Pancreas (tissue), 10 donors: ENCODE results near the gene KRT6A. TPM values are rescaled to one million over a fixed set of nuclear protein-coding genes. Genes with fewer than 3 reads are reported as not detected.

Experiments used
- ATAC-seq, 4 donors: fragments of 200-7000 bp; cut with Tn5 transposase; one replicate each; pipeline versions ENCODE4 v1.8.0 to v1.9.1; 2020; ENCODE audit warnings: mild to moderate bottlenecking in 4 of 4, moderate library complexity in 4 of 4
- DNase-seq, 6 donors: peaks; one replicate each; pipeline ENCODE4 v3.0.0-alpha.2; 2020
- FAIRE-seq: peaks from 2 replicates; lab custom pipeline; 2012; peaks lifted over from hg19 to GRCh38; lab: Jason Lieb, UNC
- H3K27ac ChIP-seq, 4 donors: fragments of 200-600 bp; sonication (generic); 1 replicate in 3 of 4; 2 replicates in 1 of 4; pipeline versions ENCODE4 v1.5.0 to v1.8.0; 2020
- H3K27me3 ChIP-seq, 4 donors: fragments of 200-600 bp; one replicate each; pipeline ENCODE4 v1.8.0; 2021
- H3K36me3 ChIP-seq, 3 donors: fragments of 200-600 bp; sonication (generic) in 1 of 3; one replicate each; pipeline versions ENCODE4 v1.5.0 to v1.8.0; 2020 to 2021
- H3K4me1 ChIP-seq, 3 donors: fragments of 200-600 bp; one replicate each; pipeline ENCODE4 v1.8.0; 2021
- H3K4me3 ChIP-seq, 4 donors: fragments of 200-600 bp; sonication (generic) in 2 of 4; one replicate each; pipeline versions ENCODE4 v1.5.0 to v1.8.0; 2020 to 2021
- H3K9me3 ChIP-seq, 4 donors: fragments of 200-600 bp; one replicate each; pipeline ENCODE4 v1.8.0; 2021
- CTCF ChIP-seq, 4 donors: fragments of 200-600 bp; sonication (generic) in 3 of 4; IDR thresholded peaks; one replicate each; pipeline versions ENCODE4 v1.5.0 to v1.8.0; 2021; ENCODE audit warnings: antibody characterized with exemption in 4 of 4
- WGBS, 2 donors: extraction: QIAGEN DNeasy Blood & Tissue Kit; methylation state at CpG; one replicate each; pipeline ENCODE4 v1.1.7; 2013; 5-methylcytosine and 5-hydroxymethylcytosine counted together
- intact Hi-C, 3 donors: fragments of 100-400 bp; cut with DNase I; formaldehyde crosslinking; loops; one replicate each; pipeline versions ENCODE4 v1.11.1 to v1.14.2; 2022
- polyA plus RNA-seq, 2 donors: library from polyadenylated mRNA; stranded (reverse); fragments of 200-250 nt; gene quantifications; one replicate each; pipeline ENCODE4 v1.2.3, GENCODE V29; 2013
- total RNA-seq, 6 donors: library from RNA; stranded (reverse); fragmentation: NEBNext Ultra II Directional in 4 of 6; extraction: Animal tissue kit (Norgen Biotek cat#: 25700) in 4 of 6; gene quantifications; one replicate each; pipeline versions ENCODE4 v1.2.1 to v1.2.4, GENCODE V29; 2021 to 2023
- donor health status: healthy with polysubstance abuse.
- donor health status: DM: no; HTN: no; CAD: no; lungs with moderate emphysema.
- donor health status: DM: no; HTN: no; CAD: no.
- donor health status: control.
- donor health status: control.
- donor health status: Bipolar disorder and iron deficiency.
- donor health status: DM: yes; HTN: yes; CAD: no.
- donor health status: DM: no; HTN: no; CAD: no.
- donor health status: DM: no; HTN: no; CAD: no.
- donor health status: DM: yes; HTN: yes; CAD: no.

Gene KRT6A
- total and polyA plus RNA-seq, 8 donors = 0.15 to 2.2 (median 0.82) TPM; not detected in 5

- no peak overlapping the region for H3K27ac ChIP-seq
- intact Hi-C loops = no loop called here
- H3K27me3 ChIP-seq = no peaks in the 10 kb centered on the region
- peaks cover 9 to 14% (median 9%) of the 10 kb centered on the region in 3 donors for H3K4me1 ChIP-seq
- H3K4me3 ChIP-seq = no peak overlapping the region
- TF ChIP-seq CTCF (IDR thresholded peaks at IDR 0.05) = no peak
- no peaks in the 10 kb centered on the region for H3K9me3 ChIP-seq
- ATAC-seq = no peak
- DNase-seq = no peak
- WGBS, 2 donors = 87 to 89% methylated on average over 3 of the region's 3 CpGs
- no peak for FAIRE-seq
- no peaks in the 10 kb centered on the region for H3K36me3 ChIP-seq
Observed at GRCh38 chr12:52519387-52519703, 26.3 kb upstream of the KRT6A start.

- WGBS, 2 donors = 78 to 88% methylated on average over 8 of the region's 8 CpGs
- no peaks in the 10 kb centered on the region for H3K27me3 ChIP-seq
- H3K4me3 ChIP-seq = no peak overlapping the region
- no peaks in the 10 kb centered on the region for H3K9me3 ChIP-seq
- ATAC-seq = no peak
- intact Hi-C loops = no loop called here
- FAIRE-seq = no peak
- no peak for DNase-seq
- H3K27ac ChIP-seq = no peak overlapping the region
- H3K36me3 ChIP-seq = no peaks in the 10 kb centered on the region
- no peak for TF ChIP-seq CTCF (IDR thresholded peaks at IDR 0.05)
- H3K4me1 ChIP-seq = peaks cover 9 to 14% (median 9%) of the 10 kb centered on the region in 3 donors
Observed at GRCh38 chr12:52518574-52519386, 25.7 kb upstream of the KRT6A start.

- Histone ChIP-seq H3K9me3 (no peaks in the 10 kb centered on the region), H3K27ac (no peak overlapping the region), H3K36me3 (no peaks in the 10 kb centered on the region), H3K4me3 (no peak overlapping the region), H3K4me1 (peaks cover 9 to 14% (median 9%) of the 10 kb centered on the region in 3 donors), H3K27me3 (no peaks in the 10 kb centered on the region)
- 91 to 95% methylated on average over 5 of the region's 5 CpGs for WGBS, 2 donors
- intact Hi-C loops = no loop called here
- no peak for ATAC-seq
- no peak for TF ChIP-seq CTCF (IDR thresholded peaks at IDR 0.05)
- DNase-seq = no peak
- no peak for FAIRE-seq
Observed at GRCh38 chr12:52517888-52518287, 24.8 kb upstream of the KRT6A start.

- no peak overlapping the region for H3K27ac ChIP-seq
- DNase-seq = no peak
- H3K27me3 ChIP-seq = no peaks in the 10 kb centered on the region
- no peak for TF ChIP-seq CTCF (IDR thresholded peaks at IDR 0.05)
- no peaks in the 10 kb centered on the region for H3K9me3 ChIP-seq
- H3K36me3 ChIP-seq = no peaks in the 10 kb centered on the region
- intact Hi-C loops = no loop called here
- no peak for FAIRE-seq
- peaks cover 9 to 14% (median 9%) of the 10 kb centered on the region in 3 donors for H3K4me1 ChIP-seq
- ATAC-seq = no peak
- no peak overlapping the region for H3K4me3 ChIP-seq
- WGBS, 2 donors = 89 to 93% methylated on average over 14 of the region's 14 CpGs
Observed at GRCh38 chr12:52517005-52517835, 24.2 kb upstream of the KRT6A start.
